GDM1 (cell line): ENCODE data around the gene PEAK1.
"Not testable (repeated sequence)": the region's sequence is repeated elsewhere in the genome, so short reads cannot be mapped to it uniquely, and the experiment has no call there.

Experiments used
- DNase-seq: peaks from one replicate; lab custom pipeline; 2025; lab: John Stamatoyannopoulos, UW

PEAK1 gene

DNA sequence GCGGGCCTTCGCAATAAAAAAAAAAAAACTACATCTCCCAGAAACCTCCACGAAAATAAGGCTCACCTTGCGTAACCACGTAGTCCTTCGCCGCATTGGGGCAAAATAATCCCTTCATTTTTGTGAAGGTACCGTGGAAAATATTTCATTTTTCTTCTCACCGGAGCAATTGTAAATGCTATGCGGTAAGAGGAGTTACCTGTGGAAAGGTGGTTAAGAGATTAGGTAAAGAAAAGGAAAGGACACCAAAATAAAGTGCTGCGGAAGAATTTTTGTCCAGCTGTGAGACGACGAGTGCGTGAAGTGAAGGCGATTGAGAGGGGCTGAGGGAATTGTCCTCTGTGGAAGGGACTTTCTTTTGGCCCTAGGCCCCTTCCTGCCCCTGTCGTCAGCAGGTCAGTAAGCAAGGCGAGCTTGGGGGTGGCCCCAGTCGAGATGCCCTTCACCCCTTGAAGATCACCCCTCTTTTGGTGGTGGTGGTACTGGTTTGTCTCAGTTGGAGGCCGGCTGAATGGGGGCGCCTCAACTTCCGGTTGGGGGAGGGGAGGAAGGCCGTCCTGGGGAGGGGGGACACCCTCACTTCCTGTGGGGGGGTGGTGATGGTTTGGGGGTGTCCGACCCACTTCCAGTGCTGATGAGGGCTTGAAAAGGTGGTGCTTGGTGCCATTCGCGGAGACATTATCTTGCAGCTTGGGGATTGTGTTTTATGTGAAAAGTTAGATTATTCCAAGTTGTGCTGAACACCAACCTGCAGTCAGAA, 886 bp upstream of the PEAK1 start, which contains the start of gene HMG20A:
TSS of gene HMG20A (plus strand) at position 279 of the 760 bp plus-strand sequence. CDS start 37,520 bp downstream, outside the sequence.
- peak; percentile 76 for DNase-seq

DNA sequence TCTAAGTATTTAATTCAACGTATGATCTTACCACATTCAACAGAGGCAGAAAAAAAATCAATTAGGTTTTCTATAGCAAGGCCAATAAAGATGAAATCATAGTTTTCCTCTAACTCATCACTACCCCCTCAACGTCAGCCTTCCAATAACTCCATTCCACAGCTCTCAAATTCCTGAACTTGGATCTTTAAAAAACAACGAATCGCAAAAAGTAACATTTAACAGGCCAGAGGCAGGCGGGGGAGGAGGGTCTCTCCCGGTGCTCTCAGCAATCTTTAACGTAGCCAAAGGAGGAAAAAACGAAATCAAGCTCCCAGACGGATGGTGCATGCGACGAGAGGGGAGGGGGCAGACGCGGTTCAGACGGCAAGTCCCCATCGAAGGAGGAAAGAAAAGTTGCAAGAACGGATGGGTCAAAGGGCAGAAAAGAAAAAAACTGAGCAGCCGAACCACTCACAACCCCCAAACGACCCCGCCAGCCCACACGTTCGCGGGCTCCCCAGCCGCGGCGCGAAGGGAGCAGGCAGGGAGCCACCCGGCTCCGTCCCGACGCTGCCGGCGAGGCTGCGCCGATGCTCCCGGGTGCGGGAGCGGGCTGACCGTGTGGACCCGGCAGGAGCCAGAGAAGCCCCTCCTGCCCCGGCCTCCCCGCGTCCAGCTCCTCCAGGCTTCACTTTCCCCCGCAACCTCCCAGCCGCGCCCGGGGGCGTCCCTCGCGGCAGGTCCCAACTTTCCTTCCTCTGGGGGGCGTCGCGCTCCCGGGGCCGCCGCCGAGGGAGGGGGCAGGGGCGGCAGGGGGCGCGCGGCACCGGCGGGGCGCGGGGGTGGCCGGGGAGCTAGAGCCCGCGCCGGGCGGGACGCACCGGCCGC, 703 bp downstream of the PEAK1 start:
- no peak for DNase-seq

DNA sequence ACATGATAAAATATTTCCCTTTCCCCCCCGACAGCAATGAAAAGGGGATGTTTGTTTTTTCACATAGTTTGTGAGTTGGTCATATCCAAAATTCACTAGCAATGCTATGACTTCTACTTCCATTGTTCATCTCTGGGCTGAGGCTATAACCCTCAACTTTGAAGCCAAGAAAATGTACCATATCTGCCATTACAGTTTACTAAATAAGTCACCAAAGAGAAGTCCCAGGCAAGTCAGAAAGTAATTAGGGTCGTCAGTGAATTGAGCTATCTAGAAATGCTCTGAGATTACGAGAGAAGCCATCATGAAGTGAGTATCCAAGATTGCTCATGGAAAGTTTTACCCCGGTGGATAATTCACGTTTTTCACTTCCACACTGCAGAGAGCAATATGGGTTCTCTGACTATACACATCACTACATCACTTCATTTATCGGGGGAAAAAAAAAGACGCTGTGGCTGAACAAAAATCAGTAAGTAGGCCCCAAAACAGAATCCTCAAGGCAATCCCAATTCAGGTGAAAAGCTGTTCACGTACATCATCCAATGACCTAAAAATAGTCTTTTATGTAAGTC, 1.4 kb downstream of the PEAK1 start:
- no peak for DNase-seq

DNA sequence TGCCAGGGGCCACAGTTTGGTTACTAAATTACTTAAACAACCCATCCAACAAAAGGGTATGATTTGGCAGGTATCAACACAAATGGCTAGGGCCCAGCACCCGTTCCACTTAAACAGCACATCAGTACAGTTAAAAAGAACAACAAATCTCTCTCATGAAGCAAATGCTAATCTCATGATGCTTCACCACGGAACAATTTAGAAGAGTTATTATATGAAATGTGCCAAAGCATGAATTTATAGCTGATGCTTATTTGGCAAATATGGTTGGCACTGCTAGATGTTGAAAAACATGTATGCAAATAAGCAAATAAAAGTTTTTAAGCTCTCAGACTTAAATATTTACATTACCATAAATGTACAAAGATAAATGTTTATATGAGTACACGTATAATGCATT, 2.3 kb downstream of the PEAK1 start:
- DNase-seq = no peak

DNA sequence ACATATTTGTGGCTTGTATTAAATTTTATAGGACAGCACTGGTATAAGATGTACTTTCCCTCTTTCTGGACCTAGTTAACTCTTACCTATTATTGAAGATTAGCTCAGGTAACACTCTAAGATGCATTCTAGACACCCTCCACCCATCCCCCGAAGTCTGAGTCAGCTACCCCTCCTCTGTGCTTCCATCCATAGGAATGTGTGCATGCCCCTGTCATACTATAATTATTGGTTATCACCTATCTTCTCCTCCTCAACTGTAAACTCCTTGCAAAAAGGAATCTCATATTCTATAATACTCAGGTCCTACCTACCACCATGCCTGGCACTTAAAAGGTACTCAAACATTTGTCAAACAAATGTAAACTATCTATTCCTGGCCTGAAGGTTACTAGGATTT, 3.0 kb downstream of the PEAK1 start:
- DNase-seq = no peak

DNA sequence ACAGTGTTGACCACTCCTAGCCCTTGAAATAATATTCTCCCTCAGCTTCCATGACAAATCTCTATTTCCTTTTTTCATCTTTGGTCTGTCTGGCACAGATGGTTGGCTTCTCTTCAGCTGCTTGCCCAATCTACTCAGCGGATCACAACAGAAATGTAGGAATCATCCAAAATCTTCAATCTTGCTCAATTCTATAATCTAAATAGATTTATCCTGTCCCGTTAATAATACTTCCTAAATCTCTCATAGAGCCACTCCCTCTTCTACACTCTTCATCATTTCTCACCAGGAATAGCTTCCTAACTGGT, 3.8 kb downstream of the PEAK1 start:
- DNase-seq = no peak

DNA sequence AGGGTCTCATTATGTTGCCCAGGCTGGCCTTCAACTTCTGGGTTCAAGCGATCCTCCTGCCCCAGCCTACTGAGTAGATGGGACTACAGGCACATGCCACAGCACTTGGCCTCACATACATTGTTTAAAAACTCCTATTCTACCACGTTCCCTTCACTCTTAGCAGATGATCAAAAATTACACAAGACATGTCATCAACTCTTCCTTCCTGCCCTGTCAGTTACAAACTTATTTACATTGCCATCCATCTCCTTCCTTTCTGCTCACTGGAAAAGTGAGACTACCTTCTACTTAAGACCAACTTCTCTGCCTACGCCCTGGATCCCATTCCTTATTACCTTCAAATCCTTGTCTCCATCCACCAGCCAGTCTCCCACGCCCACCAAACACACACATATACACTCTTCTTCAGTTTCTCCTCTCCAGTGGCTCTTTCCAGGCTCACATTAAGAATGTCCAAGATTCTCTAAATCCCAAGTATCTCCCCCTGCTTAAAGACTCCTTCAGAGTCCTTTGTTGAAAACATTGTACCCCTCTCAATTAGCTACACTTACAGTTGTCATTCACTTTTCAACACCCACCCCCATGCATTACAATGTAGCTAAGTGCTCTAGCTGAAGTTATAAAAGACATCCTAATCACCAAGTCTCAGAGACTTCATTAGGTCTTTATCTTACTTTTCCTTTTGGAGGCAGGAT, 4.3 kb downstream of the PEAK1 start:
- no peak for DNase-seq

DNA sequence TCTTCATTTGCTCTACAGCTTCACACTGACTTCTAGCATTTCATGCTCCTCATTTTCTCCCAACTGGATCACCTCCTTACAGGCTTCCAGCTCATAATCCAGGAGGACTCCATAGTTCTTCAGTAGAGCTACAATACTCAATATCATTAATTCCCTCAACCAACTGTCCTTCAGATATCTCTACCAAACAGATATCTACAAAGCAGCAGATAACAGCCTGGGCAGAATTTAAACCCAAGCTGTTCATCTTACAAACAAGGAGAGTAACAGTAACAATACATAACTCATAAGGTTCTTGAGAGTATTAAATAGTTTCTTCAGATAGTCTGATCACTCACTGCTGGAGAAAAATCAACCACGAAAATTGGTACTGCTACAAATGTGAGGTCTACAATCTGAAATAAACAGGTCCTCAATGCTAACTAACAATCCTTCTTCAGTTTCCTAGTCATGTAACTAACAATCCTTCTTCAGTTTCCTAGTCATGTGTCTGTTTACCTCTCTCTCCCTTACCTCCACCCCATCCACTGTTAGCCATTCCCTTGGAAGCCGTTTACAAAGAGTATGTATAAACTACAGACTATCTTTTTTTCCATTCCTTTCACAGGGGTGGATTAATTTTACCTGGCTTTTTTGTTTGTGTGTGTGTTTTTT, 5.0 kb downstream of the PEAK1 start:
- DNase-seq = no peak

DNA sequence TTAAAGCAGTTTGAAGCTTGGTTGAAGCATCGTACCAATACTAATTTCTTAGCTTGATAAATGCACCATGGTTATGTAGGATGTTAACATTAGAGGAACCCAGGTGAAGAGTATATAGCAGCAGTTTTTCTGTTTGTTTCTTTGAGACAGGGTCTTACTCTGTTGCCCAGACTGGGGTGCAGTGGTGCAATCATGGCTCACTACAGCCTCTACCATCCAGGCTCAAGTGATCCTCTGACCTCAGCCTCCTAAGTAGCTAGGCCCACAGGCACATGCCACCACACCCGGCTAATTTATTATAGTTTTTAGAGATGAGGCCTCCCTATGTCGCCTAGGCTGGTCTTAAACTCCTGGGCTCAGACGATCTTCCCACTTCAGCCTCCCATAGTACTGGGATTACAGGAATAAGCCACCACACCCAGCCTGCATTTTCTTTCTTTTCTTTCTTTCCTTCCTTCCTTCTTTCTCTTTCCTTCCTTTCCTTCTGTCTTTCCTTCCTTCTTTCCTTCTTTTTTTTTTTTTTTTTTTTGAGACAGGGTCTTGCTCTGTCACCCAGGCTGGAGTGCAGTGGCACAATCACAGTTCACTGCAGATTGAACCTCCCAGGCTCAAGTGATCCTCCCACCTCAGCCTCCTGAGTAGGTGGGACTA, 6.1 kb downstream of the PEAK1 start:
- no peak for DNase-seq

DNA sequence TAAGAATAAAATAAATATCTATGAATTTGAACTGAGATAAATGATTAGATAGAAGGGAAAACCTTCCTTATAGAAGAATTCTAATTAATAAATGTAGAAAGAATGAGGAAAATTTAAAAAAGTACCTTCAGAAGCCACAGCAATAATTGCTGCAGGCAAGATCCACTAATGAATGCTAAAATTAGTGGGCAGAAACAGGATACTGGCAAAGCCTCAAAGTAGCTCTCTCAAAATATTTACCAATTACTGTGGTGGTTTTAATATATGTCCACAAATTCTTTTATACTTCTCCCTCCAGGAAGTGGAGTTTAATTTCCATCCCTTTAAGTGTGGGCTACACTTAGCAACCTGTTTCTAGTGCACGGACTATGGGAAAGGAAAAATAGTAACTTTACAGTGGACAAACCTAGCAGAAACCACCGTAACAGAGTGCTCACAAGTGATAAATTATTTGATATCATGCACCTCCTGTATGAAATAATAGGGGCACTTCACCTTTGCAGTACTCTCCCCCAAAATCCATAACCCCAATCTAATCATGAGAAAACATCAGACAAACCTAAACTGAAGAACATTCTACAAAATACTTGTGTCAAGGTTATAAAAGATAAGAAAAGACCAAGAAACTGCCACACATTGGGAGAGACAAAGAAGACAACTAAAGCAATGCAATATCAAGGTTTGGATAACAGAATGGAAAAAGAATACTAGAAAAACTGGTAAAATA, 6.8 kb downstream of the PEAK1 start:
- no peak for DNase-seq

DNA sequence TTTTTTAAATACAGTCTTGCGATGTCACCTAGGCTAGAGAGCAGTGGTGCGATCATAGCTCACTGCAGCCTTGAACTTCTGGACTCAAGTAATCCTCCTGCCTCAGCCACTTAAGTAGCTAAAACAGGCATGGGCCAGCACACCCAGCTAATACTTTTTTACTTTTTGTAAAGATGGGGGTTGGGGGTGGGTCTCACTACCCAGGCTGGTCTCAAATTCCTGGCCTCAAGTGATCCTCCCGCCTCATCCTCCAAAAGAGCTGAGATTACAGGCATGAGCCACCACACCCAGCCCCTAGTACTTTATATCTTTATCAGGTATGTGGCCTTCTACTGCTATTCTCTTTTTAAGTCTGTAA, 8.3 kb downstream of the PEAK1 start:
- no peak for DNase-seq

DNA sequence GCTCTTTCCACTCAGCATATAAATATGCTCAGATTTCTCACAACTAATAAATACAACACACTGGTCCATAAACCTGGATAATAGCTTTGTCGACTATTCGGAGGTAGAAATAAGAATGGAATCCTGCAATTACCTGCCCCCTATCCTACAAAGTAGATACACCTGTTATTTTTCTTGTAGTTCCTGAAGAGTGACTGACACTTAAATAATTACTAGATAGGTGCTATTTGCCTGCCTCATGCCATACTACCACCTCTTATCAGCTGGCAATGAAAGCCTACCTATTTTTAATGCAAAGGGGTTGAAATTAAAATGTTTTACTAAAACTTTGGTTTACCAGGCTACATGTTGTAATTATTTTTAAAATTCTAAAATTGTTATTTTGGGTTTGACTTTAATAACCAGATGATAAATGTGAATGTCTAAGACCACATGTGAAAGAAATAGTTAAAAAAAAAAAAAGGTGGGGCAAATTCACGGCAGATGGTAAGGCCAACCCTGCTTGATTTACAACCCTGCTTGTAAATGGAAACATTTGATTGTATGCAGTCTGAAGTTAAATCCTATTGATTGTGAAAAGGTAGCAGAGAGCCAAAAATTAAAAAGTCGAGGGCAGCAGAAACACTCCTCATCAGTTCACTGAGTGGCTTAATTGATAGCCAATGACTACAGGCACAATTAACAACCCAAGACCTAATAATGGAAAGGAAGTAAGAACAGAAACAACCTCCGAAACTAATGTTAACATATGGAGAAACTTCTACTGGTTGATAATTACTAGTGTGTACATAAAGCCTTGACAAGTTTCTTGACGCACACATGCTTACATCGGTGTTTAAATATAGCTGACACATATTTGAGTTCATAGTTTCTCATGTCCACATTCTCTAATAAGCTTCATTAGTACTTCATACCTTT, 8.9 kb downstream of the PEAK1 start:
- no peak for DNase-seq

DNA sequence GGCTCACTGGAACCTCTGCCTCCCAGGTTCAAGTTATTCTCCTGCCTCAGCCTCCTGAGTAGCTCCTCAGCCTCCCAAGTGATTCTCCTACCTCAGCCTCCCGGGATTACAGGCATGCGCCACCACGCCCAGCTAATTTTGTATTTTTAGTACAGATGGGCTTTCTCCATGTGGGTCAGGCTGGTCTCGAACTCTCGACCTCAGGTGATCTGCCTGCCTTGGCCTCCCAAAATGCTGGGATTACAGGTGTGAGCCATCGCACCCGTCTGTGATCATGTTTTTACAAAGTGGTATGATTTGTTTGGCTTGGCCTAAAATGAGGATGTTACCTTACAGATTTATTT, 9.8 kb downstream of the PEAK1 start:
- DNase-seq = not testable (repeated sequence)

DNA sequence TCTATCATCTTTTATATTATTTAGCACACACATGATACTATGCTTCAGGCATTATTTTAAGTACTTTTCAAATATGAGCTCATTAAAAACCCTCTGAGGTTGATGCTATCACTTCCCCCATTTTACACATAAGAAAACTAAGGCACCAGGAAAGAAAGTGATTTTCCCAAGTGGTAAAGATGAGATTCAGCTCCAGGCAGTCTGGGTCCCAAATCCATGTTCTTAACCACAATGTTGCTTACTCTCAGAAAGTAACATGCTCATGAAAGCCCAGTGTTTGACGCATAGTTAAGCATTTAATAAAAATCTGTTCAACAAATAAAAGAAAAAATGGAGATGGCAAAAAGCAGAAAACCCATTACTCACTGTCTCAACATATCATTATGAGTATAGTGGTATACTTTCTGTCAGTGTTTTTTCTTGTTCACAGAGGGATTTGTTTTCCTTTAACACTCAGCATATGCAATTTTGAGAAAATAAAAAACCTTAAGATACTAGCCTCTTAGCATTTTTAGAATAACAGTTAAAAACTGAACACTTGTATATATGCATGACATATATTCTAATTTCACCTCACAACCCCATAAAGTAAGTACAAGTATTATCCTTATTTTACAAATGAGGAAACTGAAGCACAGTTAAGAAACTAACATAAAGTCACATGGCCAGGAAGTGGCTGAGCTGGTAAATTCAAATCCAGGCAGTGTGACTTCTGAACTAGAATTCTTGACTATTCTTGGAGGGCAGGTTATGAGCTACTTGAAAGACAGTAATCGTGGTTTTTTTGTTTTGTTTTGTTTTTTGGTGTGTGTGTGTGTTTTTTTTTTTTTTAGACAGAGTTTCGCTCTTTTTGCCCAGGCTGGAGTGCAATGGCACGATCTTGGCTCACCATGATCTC, 10.4 kb downstream of the PEAK1 start:
- no peak for DNase-seq

DNA sequence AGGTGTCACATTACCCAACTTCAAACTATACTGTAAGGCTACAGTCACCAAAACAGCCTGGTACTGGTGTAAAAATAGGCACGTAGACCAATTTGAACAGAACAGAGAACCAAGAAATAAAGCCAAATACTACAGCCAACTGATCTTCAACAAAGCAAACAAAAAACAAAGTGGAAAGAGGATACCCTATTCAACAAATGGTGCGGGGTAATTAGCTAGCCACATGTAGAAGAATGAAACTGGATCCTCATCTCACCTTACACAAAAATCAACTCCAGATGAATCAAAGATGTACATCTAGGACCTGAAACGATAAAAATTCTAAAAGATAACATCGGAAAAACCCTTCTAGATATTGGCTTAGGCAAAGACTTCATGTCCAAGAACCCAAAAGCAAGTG, 13.1 kb downstream of the PEAK1 start:
- DNase-seq = no peak

DNA sequence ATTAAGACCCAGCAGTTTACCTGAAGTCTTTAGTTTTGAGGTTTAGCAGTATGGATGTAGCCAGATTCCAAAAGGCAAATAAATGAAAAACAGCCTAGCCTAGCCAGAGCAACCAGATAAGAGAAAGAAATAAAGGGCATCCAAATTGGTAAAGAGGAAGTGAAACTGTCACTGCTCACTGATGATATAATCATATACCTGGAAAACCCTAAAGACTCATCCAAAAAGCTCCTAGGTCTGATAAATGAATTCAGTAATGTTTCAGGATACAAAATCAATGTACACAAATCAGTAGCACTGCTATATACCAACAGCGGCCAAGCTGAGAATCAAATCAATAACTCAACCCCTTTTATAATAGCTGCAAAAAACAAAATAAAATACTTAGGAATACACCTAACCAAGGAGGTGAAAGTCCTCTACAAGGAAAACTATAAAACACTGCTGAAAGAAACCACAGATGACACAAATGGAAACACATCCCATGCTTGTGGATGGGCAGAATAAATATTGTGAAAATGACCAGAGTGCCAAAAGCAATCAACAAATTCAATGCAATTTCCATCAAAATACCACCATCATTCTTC, 13.6 kb downstream of the PEAK1 start:
- DNase-seq = not testable (repeated sequence)

DNA sequence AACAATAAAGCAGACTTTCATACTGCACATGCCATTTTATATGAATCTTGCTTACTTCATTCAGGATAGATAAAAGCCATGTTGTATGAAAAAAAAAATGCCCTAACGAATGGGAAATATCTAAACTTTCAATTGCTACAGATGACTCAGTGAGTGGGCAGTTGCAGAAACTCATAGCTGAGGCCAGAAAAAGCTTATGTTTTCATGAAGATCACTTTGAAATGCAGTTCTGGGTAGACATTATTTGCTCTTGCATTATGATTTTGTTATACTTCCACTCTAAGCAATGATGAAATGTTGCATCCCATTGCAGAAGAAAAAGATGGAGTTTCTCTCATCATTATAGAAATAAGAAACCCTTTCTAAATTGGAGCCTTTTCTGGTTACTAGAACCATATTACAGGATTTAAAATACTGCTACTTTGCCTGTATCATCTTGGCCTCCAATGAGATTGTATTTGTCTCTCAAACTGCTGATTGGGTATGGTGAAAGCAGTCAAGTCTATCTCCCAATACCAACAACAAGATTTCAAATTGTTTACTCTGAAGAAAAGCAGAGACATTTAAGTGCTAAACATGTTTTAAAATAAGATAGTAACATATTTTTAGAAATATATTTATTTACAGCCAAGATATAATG, 17.0 kb downstream of the PEAK1 start:
- DNase-seq = no peak

DNA sequence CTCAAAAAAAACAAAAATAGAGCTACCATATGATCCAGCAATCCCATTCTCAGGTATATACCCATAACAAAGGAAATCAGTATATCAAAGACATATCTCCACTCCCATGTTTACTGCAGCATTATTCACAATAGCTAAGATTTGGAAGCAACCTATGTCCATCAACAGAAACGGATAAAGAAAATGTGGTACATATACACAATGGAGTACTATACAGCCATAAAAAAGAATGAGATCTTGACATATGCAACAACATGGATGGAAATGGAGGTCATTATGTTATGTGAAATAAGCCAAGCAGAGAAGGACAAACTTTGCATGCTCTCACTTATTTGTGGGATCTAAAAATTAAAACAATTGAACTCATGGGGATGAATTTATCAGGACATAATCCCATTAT, 19.6 kb downstream of the PEAK1 start:
- no peak for DNase-seq
